ENCODE results near the gene CA12. TPM values are rescaled to one million over a fixed set of nuclear protein-coding genes. Genes with fewer than 3 reads are reported as not detected.

CA12 gene
- total and polyA plus RNA-seq, 9 of the 15 experiments (the other 6 are each of a cell fraction or from before 2014, with no cell fraction given) = 0.01 to 0.78 (median 0.15) TPM; not detected in 1

DNA sequence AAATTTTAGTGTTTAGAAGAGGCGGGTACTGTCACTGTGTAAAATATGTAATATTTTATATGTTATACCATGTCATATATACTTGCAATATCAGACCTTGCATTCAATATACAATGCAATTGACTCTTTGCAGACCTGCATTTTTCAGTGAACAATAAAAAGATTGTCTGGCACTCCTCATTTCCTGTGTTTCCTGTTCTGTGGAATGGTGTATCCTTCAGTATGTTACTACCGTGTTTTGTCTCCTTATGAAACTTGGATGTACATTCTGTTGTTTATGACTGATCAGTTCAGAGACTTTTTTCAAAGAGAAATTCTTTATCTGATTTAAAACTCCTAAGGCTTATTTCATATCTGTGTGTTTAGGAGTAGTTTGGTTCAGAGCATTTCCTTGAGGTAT is 72.7 kb downstream of the CA12 start:
- Histone ChIP-seq H2AFZ (ENCODE audit: low read depth, low read length) (no peak overlapping the region), H3K79me2 (ENCODE audit: control insufficient read depth, insufficient read depth, low read length) (no peaks in the 10 kb centered on the region), H4K20me1 (replicated peaks; ENCODE audit: control insufficient read depth, insufficient read depth, low read length) (no peaks in the 10 kb centered on the region), H3K36me3 (ENCODE audit: control insufficient read depth, insufficient read depth, low read length) (no peaks in the 10 kb centered on the region), H3K9me1 (ENCODE audit: control insufficient read depth, insufficient read depth, low read length) (no peaks in the 10 kb centered on the region), H3K4me1 (replicated peaks in 1 of 2; ENCODE audit: control insufficient read depth in 2 of 2, insufficient read depth in 2 of 2, low read length in 2 of 2) (no peaks in the 10 kb centered on the region; a peak in 1 of 5 replicates), H3K4me2 (ENCODE audit: insufficient read depth, low read length) (no peak overlapping the region), H3K9ac (ENCODE audit: insufficient read depth in 1 of 2, low read depth in 2 of 2, low read length in 2 of 2) (no peak overlapping the region), H3K27ac (ENCODE audit: extremely low read depth, low read depth, low read length) (no peak overlapping the region), H3K9me3 (replicated peaks; ENCODE audit: control insufficient read depth, insufficient read depth, low read depth, low read length) (no peaks in the 10 kb centered on the region), H3K4me3 (no peak overlapping the region), H3K27me3 (ENCODE audit: control insufficient read depth in 2 of 2, insufficient read depth in 2 of 2, low read length in 2 of 2) (no peaks in the 10 kb centered on the region)
- ChIA-PET POLR2A (interaction anchor here (0.7 to 0.9 kb wide), 3 partner anchors 16 to 99 kb away, joined by 3 read pairs; no protein-coding TSS in a partner anchor), CTCF (ENCODE audit: low intra/inter-chr PET ratio) (no interaction called here)
- 48% methylated on average over 2 of the region's 2 CpGs for WGBS (ENCODE audit: insufficient coverage, low coverage, missing lambda C conversion rate)
- TF ChIP-seq ZKSCAN1 (IDR thresholded peaks at IDR 0.05; ENCODE audit: low read depth, low read length) = no peak
- TF ChIP-seq GTF2E2 (tag; IDR thresholded peaks at IDR 0.05) = no peak
- TF ChIP-seq, protein P1, sequence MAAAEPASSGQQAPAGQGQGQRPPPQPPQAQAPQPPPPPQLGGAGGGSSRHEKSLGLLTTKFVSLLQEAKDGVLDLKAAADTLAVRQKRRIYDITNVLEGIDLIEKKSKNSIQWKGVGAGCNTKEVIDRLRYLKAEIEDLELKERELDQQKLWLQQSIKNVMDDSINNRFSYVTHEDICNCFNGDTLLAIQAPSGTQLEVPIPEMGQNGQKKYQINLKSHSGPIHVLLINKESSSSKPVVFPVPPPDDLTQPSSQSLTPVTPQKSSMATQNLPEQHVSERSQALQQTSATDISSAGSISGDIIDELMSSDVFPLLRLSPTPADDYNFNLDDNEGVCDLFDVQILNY (CRISPR knock-in tag; IDR thresholded peaks at IDR 0.05) = no peak
- TF ChIP-seq DMBX1 (CRISPR knock-in tag; IDR thresholded peaks at IDR 0.05; ENCODE audit: borderline replicate concordance) = no peak
- TF ChIP-seq, protein P2, sequence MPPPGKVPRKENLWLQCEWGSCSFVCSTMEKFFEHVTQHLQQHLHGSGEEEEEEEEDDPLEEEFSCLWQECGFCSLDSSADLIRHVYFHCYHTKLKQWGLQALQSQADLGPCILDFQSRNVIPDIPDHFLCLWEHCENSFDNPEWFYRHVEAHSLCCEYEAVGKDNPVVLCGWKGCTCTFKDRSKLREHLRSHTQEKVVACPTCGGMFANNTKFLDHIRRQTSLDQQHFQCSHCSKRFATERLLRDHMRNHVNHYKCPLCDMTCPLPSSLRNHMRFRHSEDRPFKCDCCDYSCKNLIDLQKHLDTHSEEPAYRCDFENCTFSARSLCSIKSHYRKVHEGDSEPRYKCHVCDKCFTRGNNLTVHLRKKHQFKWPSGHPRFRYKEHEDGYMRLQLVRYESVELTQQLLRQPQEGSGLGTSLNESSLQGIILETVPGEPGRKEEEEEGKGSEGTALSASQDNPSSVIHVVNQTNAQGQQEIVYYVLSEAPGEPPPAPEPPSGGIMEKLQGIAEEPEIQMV (tag; conservative IDR thresholded peaks at IDR 0.05; ENCODE audit: low read depth) = no peak
- ATAC-seq (no peak), FAIRE-seq (no peak), DNase-seq (ENCODE audit: extremely low read depth in 1 of 4, low spot score in 3 of 4) (no peak)
- in situ Hi-C loops (cut with MboI) (no loop called here), intact Hi-C loops (cut with micrococcal nuclease) (no loop called here)
- BruUV-seq (replicated peaks) = no TSS peak
